Measurements from ENCODE around the gene ASH1L.

The ASH1L gene

DNA sequence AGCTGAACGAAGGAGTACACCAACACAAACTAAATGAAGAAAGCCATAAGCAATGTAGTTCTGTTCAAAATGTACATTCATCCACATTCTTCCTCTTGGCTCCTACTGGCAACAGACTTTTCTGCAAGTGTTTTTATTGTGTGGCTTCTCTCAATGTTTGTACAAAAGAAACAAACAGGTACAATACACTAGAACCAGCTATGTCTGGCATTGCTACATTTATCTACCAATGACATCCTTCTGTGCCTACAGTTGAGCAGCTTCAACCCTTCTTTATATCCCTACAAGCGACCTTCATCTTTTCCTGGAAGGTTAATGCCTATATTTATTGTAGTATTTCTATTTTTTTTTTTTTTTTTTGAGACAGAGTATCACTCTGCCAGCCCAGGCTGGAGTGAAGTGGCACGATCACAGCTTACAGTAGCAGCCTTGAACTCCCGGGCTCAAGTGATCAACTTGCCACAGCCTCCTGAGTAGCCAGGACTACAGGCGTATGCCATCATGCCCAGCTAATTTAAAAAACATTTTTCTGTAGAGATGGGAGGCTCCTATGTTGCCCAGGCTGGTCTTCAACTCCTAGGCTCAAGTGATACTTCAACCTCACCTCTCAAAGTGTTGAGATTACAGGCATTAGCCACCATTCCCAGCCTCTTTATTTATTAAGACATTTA is 89.3 kb downstream of the ASH1L start:
- Histone ChIP-seq H3K4me3 (replicated peaks; ENCODE audit: insufficient read depth, low read length) (no peak overlapping the region), H3K27ac (replicated peaks) (no peak overlapping the region), H3K27me3 (ENCODE audit: insufficient read depth, poor library complexity, severe bottlenecking) (no peaks in the 10 kb centered on the region)
- TF ChIP-seq SPI1 (IDR thresholded peaks at IDR 0.05; ENCODE audit: borderline replicate concordance, low read depth) (no peak), POLR2AphosphoS5 (IDR thresholded peaks at IDR 0.05; ENCODE audit: low read depth) (no peak), GABPA (IDR thresholded peaks at IDR 0.05; ENCODE audit: low read depth) (no peak)
- TF ChIP-seq, protein P1, sequence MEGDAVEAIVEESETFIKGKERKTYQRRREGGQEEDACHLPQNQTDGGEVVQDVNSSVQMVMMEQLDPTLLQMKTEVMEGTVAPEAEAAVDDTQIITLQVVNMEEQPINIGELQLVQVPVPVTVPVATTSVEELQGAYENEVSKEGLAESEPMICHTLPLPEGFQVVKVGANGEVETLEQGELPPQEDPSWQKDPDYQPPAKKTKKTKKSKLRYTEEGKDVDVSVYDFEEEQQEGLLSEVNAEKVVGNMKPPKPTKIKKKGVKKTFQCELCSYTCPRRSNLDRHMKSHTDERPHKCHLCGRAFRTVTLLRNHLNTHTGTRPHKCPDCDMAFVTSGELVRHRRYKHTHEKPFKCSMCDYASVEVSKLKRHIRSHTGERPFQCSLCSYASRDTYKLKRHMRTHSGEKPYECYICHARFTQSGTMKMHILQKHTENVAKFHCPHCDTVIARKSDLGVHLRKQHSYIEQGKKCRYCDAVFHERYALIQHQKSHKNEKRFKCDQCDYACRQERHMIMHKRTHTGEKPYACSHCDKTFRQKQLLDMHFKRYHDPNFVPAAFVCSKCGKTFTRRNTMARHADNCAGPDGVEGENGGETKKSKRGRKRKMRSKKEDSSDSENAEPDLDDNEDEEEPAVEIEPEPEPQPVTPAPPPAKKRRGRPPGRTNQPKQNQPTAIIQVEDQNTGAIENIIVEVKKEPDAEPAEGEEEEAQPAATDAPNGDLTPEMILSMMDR (IDR thresholded peaks at IDR 0.05; ENCODE audit: insufficient read depth, low read length) = no peak
- TF ChIP-seq, protein P2, sequence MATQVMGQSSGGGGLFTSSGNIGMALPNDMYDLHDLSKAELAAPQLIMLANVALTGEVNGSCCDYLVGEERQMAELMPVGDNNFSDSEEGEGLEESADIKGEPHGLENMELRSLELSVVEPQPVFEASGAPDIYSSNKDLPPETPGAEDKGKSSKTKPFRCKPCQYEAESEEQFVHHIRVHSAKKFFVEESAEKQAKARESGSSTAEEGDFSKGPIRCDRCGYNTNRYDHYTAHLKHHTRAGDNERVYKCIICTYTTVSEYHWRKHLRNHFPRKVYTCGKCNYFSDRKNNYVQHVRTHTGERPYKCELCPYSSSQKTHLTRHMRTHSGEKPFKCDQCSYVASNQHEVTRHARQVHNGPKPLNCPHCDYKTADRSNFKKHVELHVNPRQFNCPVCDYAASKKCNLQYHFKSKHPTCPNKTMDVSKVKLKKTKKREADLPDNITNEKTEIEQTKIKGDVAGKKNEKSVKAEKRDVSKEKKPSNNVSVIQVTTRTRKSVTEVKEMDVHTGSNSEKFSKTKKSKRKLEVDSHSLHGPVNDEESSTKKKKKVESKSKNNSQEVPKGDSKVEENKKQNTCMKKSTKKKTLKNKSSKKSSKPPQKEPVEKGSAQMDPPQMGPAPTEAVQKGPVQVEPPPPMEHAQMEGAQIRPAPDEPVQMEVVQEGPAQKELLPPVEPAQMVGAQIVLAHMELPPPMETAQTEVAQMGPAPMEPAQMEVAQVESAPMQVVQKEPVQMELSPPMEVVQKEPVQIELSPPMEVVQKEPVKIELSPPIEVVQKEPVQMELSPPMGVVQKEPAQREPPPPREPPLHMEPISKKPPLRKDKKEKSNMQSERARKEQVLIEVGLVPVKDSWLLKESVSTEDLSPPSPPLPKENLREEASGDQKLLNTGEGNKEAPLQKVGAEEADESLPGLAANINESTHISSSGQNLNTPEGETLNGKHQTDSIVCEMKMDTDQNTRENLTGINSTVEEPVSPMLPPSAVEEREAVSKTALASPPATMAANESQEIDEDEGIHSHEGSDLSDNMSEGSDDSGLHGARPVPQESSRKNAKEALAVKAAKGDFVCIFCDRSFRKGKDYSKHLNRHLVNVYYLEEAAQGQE (IDR thresholded peaks at IDR 0.05; ENCODE audit: insufficient replicate concordance, low read depth) = no peak
- DNase-seq (ENCODE audit: low read depth in 1 of 2, low spot score in 1 of 2) = no peak

DNA sequence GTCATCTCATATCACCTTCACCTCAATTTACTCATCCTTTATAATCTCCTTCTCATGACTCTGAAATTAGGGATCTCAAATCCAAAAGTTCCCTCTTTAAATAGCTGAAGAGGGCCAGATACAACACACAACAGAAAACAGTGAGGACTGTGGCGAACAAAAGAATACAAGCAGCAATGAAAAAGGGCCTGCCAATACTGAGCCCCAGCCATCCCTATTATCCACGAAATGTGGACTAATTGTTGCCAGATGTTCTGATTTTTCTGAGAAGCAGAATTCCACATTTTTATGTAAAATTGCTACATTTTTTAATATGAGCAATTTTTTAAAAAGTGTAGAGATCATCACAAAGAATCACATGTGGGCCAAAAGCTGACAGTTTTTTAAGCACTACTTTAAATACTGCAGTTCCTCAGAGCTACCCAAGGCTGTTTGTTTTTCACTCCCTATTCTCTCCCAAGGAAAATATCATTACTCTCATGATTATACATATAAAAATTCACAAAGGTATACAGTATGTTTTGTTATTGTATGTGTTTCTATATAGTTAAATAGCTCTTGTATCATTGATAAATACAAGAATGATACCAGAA is 90.0 kb downstream of the ASH1L start:
- no peak overlapping the region for H3K4me3 ChIP-seq (replicated peaks; ENCODE audit: insufficient read depth, low read length)
- no peak for DNase-seq (ENCODE audit: low read depth in 1 of 2, low spot score in 1 of 2)
- no peaks in the 10 kb centered on the region for H3K27me3 ChIP-seq (ENCODE audit: insufficient read depth, poor library complexity, severe bottlenecking)
- TF ChIP-seq, protein P2 (IDR thresholded peaks at IDR 0.05; ENCODE audit: insufficient replicate concordance, low read depth) = no peak
- TF ChIP-seq POLR2AphosphoS5 (IDR thresholded peaks at IDR 0.05; ENCODE audit: low read depth) (no peak), SPI1 (IDR thresholded peaks at IDR 0.05; ENCODE audit: borderline replicate concordance, low read depth) (no peak), GABPA (IDR thresholded peaks at IDR 0.05; ENCODE audit: low read depth) (no peak)
- TF ChIP-seq, protein P1 (IDR thresholded peaks at IDR 0.05; ENCODE audit: insufficient read depth, low read length) = no peak
- H3K27ac ChIP-seq (replicated peaks) = no peak overlapping the region

DNA sequence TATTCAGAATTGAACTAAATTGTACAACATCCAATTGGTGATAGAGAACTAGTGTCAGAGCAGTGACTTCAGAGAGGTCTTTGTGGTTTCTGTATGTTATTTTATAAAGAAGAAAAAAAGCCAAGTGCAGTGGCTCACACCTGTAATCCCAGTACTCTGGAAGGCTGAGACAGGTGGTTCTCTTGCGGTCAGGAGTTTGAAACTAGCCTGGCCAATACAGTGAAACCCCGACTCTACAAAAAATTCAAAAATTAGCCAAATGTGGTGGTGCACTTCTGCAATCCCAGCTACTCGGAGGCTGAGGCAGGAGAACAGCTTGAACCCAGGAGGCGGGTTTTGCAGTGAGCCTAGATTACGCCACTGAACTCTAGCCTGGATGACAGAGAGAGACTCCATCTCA is 90.7 kb downstream of the ASH1L start:
- DNase-seq (ENCODE audit: low read depth in 1 of 2, low spot score in 1 of 2) = no peak
- TF ChIP-seq GABPA (IDR thresholded peaks at IDR 0.05; ENCODE audit: low read depth) (no peak), POLR2AphosphoS5 (IDR thresholded peaks at IDR 0.05; ENCODE audit: low read depth) (no peak), SPI1 (IDR thresholded peaks at IDR 0.05; ENCODE audit: borderline replicate concordance, low read depth) (no peak)
- TF ChIP-seq, protein P2 (IDR thresholded peaks at IDR 0.05; ENCODE audit: insufficient replicate concordance, low read depth) = no peak
- TF ChIP-seq, protein P1 (IDR thresholded peaks at IDR 0.05; ENCODE audit: insufficient read depth, low read length) = no peak
- no peak overlapping the region for H3K4me3 ChIP-seq (replicated peaks; ENCODE audit: insufficient read depth, low read length)
- no peaks in the 10 kb centered on the region for H3K27me3 ChIP-seq (ENCODE audit: insufficient read depth, poor library complexity, severe bottlenecking)
- no peak overlapping the region for H3K27ac ChIP-seq (replicated peaks)
